Osteocyte (in vitro differentiated cells): Measurements from ENCODE around the gene MYCBPAP. TPM values are rescaled to one million over a fixed set of nuclear protein-coding genes. Genes with fewer than 3 reads are reported as not detected.

ENCODE experiments used
- DNase-seq: peaks from one replicate; pipeline ENCODE4 v3.0.0; 2021; ENCODE audit warnings: mixed read lengths; ENCODE audit not compliant: unreplicated experiment; ENCODE audit errors: extremely low spot score
- H3K27ac Mint-ChIP-seq: one replicate; pipeline ENCODE4 v1.8.0; 2021; ENCODE audit warnings: mild to moderate bottlenecking, mixed read lengths; ENCODE audit not compliant: unreplicated experiment
- H3K27me3 Mint-ChIP-seq: one replicate; pipeline ENCODE4 v1.8.0; 2021; ENCODE audit warnings: mixed read lengths; ENCODE audit not compliant: unreplicated experiment
- H3K36me3 Mint-ChIP-seq: one replicate; pipeline ENCODE4 v1.8.0; 2021; ENCODE audit warnings: mixed read lengths; ENCODE audit not compliant: unreplicated experiment
- H3K4me1 Mint-ChIP-seq: one replicate; pipeline ENCODE4 v1.8.0; 2021; ENCODE audit warnings: mixed read lengths; ENCODE audit not compliant: unreplicated experiment
- H3K4me3 Mint-ChIP-seq: one replicate; pipeline ENCODE4 v1.8.0; 2021; ENCODE audit warnings: mild to moderate bottlenecking, moderate library complexity, mixed read lengths; ENCODE audit not compliant: unreplicated experiment
- H3K9me3 Mint-ChIP-seq: one replicate; pipeline ENCODE4 v1.8.0; 2021; ENCODE audit warnings: mixed read lengths; ENCODE audit not compliant: unreplicated experiment
- CTCF ChIP-seq: fragments of 200-600 bp; sonication (generic); IDR thresholded peaks from 2 replicates; pipeline ENCODE4 v1.5.0; 2021; ENCODE audit warnings: antibody characterized with exemption, mild to moderate bottlenecking, moderate library complexity
- total RNA-seq: library from RNA; stranded (reverse); gene quantifications from 2 replicates; pipeline ENCODE4 v1.2.1, GENCODE V29; 2021

MYCBPAP gene
- total RNA-seq, 1 donor from 2014 or later, result 0.46 TPM

GRCh38 chr17:50461550-50462132, 46.6 kb upstream of the MYCBPAP start:
- DNase-seq, result no peak

GRCh38 chr17:50462446-50462845, 45.8 kb upstream of the MYCBPAP start:
- H3K36me3 Mint-ChIP-seq, result no peaks in the 10 kb centered on the region
- no peak for TF ChIP-seq CTCF
- no peaks in the 10 kb centered on the region for H3K27me3 Mint-ChIP-seq
- H3K9me3 Mint-ChIP-seq, result no peaks in the 10 kb centered on the region
- H3K4me3 Mint-ChIP-seq, result no peak overlapping the region
- H3K27ac Mint-ChIP-seq, result no peak overlapping the region
- H3K4me1 Mint-ChIP-seq, result no peaks in the 10 kb centered on the region
- no peak for DNase-seq

More at GRCh38 chr17:50461550-50462132, 46.6 kb upstream of the MYCBPAP start:
- H3K27ac Mint-ChIP-seq, result no peak overlapping the region
- no peaks in the 10 kb centered on the region for H3K27me3 Mint-ChIP-seq
- H3K4me1 Mint-ChIP-seq, result no peaks in the 10 kb centered on the region
- H3K36me3 Mint-ChIP-seq, result no peaks in the 10 kb centered on the region
- H3K4me3 Mint-ChIP-seq, result no peak overlapping the region
- no peaks in the 10 kb centered on the region for H3K9me3 Mint-ChIP-seq
- no peak for TF ChIP-seq CTCF

- Mint-ChIP-seq H3K4me1 (no peaks in the 10 kb centered on the region), H3K27ac (no peak overlapping the region), H3K36me3 (no peaks in the 10 kb centered on the region), H3K27me3 (no peaks in the 10 kb centered on the region), H3K4me3 (no peak overlapping the region), H3K9me3 (no peaks in the 10 kb centered on the region)
- no peak for DNase-seq
- TF ChIP-seq CTCF, result no peak
These were observed 44.1 kb upstream of the MYCBPAP start for GRCh38 chr17:50464121-50464520.

- no peak for TF ChIP-seq CTCF
- no peak overlapping the region for H3K27ac Mint-ChIP-seq
- DNase-seq, result no peak
- no peaks in the 10 kb centered on the region for H3K27me3 Mint-ChIP-seq
- no peaks in the 10 kb centered on the region for H3K36me3 Mint-ChIP-seq
- no peaks in the 10 kb centered on the region for H3K4me1 Mint-ChIP-seq
- H3K4me3 Mint-ChIP-seq, result no peak overlapping the region
- no peaks in the 10 kb centered on the region for H3K9me3 Mint-ChIP-seq
These were observed 43.5 kb upstream of the MYCBPAP start for GRCh38 chr17:50464736-50465135.

- no peak overlapping the region for H3K27ac Mint-ChIP-seq
- H3K36me3 Mint-ChIP-seq, result no peaks in the 10 kb centered on the region
- no peaks in the 10 kb centered on the region for H3K4me1 Mint-ChIP-seq
- no peaks in the 10 kb centered on the region for H3K9me3 Mint-ChIP-seq
- no peak for TF ChIP-seq CTCF
- H3K4me3 Mint-ChIP-seq, result no peak overlapping the region
- H3K27me3 Mint-ChIP-seq, result no peaks in the 10 kb centered on the region
- no peak for DNase-seq
These were observed 43.1 kb upstream of the MYCBPAP start for GRCh38 chr17:50465171-50465570.
